GM18505 (cell line): ENCODE results near the gene COL18A1.
"Not testable (repeated sequence)": the region's sequence is repeated elsewhere in the genome, so short reads cannot be mapped to it uniquely, and the experiment has no call there.

Experiments
- ATAC-seq: cut with Tn5 transposase; IDR thresholded peaks from one replicate; pipeline ENCODE4 v1.9.1; 2021; ENCODE audit not compliant: unreplicated experiment
- POLR2A ChIP-seq: IDR thresholded peaks from 4 replicates; pipeline ENCODE4 v1.6.1; 2011; ENCODE audit warnings: borderline replicate concordance; ENCODE audit not compliant: insufficient read depth, insufficient read length; ENCODE audit errors: extremely low read depth

The COL18A1 gene

DNA sequence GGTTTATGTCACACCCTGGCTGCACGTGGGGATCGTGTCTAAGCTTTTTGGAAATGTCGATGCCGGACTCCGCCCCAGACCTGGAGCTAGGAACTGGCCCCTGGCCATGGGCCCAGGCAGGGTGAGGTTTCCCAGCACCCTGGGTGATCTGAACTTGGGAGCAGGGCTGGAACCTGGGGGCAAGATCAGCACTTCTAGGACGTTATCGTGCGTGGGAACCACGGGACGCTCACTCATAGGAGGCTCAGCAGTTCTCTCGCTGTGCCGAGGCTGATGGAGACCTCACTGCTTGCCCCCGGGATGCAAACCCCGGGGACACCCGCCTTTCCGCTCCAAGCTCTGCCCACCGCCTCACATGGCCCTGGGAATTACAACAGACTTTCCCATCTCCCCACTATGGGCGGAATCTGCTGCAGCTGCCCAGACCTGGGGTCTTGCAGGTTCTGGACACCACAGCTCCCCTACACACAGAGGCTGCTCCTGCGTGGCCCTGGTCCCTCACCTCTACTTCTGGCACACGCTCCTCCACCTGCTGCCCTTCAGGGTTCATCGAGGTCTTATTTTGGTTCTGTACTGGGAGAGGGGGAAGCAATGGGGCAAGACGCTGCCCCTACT is 35.9 kb downstream of the COL18A1 start:
- no peak for ATAC-seq
- TF ChIP-seq POLR2A: no peak

DNA sequence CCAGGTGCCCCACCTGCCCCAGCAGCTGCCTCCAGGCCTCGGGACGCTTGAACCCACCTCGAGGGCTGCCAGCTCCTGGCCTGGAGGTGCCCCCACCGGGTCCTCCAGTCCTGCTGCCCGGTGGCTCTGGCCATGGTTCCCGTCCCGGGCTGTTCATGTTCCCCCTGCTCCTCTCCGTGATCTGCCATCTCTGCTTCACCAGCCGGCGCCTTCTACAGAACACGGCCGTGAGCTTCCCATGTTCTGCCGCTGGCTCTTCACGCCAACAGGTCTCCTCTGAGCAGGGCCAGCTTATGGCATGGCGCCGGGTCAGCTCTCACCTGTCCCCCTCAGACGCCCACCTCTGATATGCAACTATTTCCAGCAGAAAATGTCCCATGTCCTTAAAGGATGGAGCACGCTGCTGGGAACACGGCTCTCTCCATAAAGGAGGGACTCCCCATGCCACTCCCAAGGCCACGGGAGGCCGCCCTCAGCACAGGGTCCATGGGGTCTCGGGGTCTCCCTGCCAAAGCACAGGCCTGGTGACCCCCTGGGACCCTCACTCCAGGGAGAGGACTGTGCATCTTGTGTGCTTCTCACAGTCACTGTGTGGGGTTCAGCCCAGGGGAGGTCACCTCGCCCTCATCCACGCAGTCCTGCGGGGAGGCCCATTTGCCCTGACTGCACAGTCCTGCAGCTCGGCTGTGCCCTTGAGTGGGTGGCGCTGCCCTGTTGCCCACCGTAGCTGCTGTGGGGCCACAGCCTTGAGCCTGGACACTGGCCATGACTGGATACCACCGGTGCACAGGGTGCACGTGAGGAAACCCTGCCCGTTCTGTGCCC is 36.7 kb downstream of the COL18A1 start:
- no peak for ATAC-seq
- no peak for TF ChIP-seq POLR2A

DNA sequence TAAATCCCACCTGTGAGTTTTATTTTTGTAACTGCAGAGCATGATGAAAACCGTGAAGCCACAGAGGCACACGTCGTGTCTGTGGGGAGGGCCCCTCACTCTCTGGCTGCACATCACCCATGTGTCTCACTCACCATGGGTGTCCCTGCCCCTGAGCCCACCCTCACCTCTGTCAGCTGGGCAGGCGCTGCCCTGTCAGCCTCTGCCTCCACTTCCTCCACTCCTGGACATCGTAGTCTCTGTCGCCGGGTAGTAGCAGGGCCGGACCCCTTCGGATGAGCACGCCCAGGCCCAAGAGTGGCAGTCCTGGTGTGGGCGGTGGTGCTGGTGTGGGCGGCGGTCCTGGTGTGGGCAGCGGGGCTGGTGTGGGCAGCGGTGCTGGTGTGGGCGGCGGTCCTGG is 37.3 kb downstream of the COL18A1 start:
- no peak for ATAC-seq
- no peak for TF ChIP-seq POLR2A

DNA sequence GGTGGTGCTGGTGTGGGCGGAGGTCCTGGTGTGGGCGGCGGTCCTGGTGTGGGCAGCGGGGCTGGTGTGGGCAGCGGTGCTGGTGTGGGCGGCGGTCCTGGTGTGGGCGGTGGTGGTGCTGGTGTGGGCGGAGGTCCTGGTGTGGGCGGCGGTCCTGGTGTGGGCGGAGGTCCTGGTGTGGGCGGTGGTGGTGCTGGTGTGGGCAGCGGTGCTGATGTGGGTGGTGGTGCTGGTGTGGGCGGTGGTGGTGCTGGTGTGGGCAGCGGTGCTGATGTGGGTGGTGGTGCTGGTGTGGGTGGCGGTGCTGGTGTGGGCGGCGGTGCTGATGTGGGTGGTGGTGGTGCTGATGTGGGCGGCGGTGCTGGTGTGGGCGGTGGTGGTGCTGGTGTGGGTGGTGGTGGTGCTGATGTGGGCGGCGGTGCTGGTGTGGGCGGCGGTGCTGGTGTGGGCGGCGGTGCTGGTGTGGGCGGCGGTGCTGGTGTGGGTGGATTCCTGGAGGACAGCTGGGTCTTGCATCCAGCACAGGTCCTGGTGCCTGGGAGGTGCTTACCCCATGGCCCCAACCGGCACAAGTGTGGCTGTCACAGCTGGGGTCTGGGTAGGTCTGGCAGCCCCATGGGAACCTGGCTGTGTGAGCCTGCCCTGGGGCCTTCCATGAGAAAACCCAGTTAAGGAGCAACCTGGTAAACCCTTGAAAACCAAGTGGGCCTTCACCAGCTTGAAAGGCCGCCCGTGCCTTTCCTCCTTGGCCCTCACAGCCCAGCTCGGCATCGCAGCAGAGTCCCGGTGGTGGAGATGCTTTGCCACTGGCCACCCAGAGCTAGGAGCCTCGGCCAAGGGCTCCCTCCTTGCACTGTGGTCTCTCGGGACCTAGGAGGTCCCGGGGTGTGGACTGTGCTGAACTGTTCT is 38.0 kb downstream of the COL18A1 start:
- not testable (repeated sequence) for ATAC-seq

DNA sequence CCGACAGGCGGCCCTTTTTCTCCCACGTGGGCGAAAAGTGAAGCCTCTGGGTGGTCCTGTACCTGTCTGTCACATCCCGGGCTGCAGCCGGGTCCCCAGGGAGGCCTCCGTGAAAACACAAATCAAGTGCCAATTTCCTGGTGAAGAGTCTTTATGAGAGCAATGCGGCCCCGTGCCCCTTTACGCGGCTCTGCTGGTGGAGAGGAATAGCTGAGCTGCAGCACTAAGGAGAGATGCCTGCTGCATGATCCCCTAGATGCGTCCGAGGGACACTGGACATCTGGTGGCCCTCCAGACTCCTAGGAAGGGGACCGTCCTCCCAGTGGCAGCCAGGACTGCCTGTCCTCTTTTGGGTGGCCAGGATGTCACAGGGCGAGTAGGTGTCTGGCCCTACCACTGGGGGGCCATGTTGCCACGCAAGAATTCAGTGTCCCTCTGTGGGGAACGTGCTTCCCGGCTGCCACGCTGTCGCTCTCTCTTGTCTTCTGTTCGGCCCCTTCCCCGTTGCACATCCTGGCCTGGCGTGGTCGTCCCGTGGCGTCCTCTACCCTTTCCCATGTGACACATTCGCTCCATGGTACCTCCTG is 38.7 kb downstream of the COL18A1 start:
- TF ChIP-seq POLR2A: no peak

DNA sequence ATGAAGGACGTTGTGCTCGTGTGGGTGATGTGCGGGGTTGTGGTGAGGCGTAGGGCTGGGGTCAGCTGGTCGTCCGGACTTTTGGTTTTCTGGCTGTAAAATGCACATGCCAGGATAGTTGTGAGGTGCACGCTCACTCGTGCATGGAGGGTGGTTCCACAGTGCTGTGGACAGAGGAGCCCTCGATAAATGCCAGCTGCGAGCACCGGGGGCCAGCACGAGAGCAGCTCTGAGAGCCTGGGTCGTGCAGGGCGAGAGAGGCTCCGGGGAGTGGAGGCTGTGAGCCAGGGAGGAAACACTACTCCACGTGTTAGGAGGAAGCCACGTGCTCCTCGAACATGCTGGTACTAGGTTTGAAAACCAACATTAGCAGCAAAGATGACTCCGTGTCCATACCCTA is 39.4 kb downstream of the COL18A1 start:
- TF ChIP-seq POLR2A: no peak
- ATAC-seq: no peak

More for the DNA sequence above, 38.7 kb downstream of the COL18A1 start:
- ATAC-seq: no peak

DNA sequence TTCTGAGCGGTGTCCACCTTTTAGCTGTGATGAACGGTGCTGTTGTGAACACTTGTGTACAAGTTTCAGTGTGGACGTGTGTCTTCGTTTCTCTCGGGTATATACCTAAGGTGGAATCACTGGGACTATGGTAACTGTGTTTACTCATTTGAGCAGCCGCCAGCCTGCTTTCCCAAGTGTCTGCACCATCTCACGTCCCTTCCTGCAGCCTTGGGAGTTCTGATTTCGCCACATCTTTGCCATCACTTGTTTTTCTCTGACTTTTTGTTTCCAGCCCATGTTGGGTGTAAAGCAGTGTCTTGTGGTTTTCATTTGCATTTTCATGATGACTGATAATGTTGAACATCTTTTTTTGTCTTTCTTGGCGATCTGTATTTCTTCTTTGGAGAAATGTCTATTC is 40.4 kb downstream of the COL18A1 start:
- no peak for ATAC-seq
- no peak for TF ChIP-seq POLR2A

DNA sequence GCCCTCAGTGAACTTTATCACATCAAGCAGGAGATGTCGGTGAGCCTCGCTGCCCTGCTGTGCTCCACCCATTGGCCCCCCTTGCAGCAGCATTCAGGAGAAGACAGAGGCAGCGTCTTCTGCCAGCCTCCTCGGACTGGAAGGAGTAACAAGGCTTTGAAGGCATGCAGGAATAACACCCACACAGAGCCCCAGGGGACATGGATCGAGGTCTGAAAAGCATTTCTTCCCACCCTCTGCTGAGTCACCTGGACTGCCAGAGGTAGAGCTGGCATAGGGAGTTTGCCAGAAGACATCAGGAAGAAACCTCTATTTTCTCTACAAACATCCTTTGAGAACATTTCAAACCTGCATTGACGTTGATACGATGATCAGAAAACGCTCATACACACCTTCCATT is 42.9 kb downstream of the COL18A1 start:
- ATAC-seq: no peak
- TF ChIP-seq POLR2A: no peak

DNA sequence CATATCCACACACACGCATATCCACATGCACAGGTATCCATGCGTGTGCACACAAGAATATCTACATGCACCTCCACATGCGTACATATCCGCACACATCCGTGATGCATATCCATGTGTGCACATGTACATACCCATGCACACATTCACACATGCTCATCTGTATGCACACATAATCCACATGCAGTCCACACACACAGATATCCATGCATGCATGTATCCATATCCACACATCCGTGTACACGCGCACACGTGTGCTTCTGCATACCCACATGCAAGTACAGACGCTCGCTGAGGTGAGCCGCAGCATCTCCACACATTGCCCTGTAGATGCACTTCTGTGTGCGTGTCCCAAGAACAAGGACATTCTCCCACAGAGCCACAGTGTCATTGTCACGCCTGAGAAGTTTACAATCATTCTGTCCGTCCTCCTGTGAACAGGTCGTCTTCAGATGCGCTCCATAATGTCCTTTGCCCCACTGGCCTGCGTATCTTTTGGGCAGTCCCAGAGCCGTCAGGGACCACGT is 43.4 kb downstream of the COL18A1 start:
- no peak for TF ChIP-seq POLR2A
- ATAC-seq: no peak

DNA sequence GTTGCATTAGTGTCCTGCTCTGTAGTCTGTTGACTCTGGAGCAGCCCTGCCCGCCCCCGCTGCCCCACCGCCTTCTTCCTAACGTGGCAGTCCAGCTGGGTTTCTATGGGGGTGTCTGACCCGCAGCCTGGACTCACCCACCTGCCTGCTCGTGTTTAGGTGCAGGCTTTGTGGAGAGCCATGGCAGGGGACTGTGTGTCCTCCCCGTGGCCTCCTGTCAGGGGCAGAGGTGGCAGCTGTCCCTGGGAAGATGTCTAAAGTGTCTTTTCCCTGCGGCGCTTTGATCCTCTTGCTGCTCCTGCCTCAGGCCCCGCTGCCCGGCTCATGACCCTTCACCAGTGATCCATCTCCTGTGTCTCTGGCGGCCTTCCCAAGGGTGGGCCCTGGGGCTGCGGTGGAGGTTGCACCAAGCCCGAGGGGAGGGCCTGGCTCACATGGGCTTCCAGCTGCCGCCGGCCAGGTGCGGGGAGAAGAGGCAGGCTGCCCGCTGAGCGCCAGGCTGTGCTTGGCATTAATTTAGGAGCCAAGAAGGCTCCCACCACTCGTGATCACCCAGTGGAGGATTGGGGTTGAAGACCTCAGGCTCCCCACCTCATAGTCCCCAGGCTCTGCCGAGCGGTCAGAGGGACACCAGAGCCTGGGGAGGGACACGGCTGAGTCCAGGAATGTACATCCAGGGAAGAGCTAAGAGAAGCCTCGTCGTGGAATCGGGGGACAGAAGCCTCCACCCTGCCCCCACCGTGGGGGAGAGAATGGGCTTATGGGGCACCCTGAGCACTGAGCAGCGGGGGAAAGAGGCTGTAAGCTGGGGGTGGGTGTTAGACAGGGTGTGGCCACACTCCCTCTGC is 44.1 kb downstream of the COL18A1 start:
- no peak for TF ChIP-seq POLR2A

DNA sequence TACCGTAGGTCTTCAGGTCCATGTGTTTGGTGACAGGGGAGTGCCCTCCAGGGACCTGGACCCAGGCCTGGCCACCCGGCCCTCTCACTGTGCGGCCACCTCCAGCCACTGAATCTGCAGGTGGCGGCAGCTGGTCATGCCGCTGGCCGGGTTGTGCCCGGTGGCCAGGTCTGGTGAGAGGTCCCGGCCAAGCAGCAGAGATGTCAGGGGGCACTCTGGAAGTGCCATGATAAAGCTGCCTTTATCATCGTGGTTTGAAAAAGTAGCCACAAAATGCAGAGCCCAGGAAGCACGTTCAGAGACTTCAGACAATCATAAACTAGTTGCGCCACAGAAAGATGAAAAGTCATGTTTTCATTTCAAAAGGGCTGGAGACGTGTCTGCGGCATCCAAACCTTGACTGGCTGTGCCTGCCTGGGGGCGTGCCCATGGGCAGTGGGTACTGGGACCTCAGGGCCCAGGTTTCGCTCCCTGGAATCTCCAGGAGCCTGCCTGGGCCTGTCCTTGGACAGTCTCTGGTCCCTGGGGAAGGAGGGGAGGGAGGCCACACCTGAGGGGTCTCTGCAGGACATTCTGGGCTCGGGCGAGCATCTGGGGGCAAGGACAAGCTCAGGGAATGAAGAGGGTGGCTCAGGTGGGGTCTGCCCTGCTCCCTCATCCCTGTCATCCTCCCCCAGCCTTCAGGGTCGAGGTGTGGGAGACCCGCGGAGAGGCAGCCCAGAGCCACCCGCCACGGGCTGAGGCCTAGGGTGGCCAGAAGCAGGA is 44.9 kb downstream of the COL18A1 start:
- ATAC-seq: no peak

More for the DNA sequence above, 44.1 kb downstream of the COL18A1 start:
- no peak for ATAC-seq

More for the DNA sequence above, 44.9 kb downstream of the COL18A1 start:
- no peak for TF ChIP-seq POLR2A
